Lower leg skin (tissue), 3 donors: Measurements from ENCODE around the gene SRSF4.
"Not testable (repeated sequence)": the region's sequence is repeated elsewhere in the genome, so short reads cannot be mapped to it uniquely, and the experiment has no call there.

Source experiments
- CTCF ChIP-seq, 3 donors: fragments of 450-650 bp; IDR thresholded peaks; one replicate each; pipeline ENCODE4 v1.5.1; 2016; ENCODE audit warnings: antibody characterized with exemption in 3 of 3, mild to moderate bottlenecking in 3 of 3, moderate library complexity in 2 of 3
- POLR2A ChIP-seq, 2 donors: fragments of 450-650 bp; IDR thresholded peaks; one replicate each; pipeline ENCODE4 v1.6.1; 2016 to 2017; ENCODE audit warnings: antibody characterized with exemption in 2 of 2, mild to moderate bottlenecking in 1 of 2, moderate library complexity in 1 of 2

GRCh38 chr1:29108041-29108440 lies 73.7 kb downstream of the SRSF4 start:
- TF ChIP-seq POLR2A, CTCF (IDR thresholded peaks at IDR 0.05): not testable (repeated sequence)
